Measurements from ENCODE around the gene SLC7A1.

Gene SLC7A1

GRCh38 chr13:29529754-29530153, 65.7 kb downstream of the SLC7A1 start:
- DNase-seq: no peak

GRCh38 chr13:29527916-29528315, 67.6 kb downstream of the SLC7A1 start:
- DNase-seq: no peak

GRCh38 chr13:29527511-29527910, 68.0 kb downstream of the SLC7A1 start:
- no peak for DNase-seq

- DNase-seq: no peak
These were observed 68.7 kb downstream of the SLC7A1 start for GRCh38 chr13:29526741-29527140.

GRCh38 chr13:29525757-29526156, 69.7 kb downstream of the SLC7A1 start:
- no peak for DNase-seq

GRCh38 chr13:29524641-29525040, 70.8 kb downstream of the SLC7A1 start:
- DNase-seq: no peak

- DNase-seq: no peak
These were observed 71.3 kb downstream of the SLC7A1 start for GRCh38 chr13:29524176-29524575.

- DNase-seq: no peak
These were observed 72.1 kb downstream of the SLC7A1 start for GRCh38 chr13:29523199-29523961.

- DNase-seq: no peak
These were observed 73.3 kb downstream of the SLC7A1 start for GRCh38 chr13:29522044-29522685.

- no peak for DNase-seq
These were observed 74.2 kb downstream of the SLC7A1 start for GRCh38 chr13:29521336-29521735.

- DNase-seq: no peak
These were observed 74.8 kb downstream of the SLC7A1 start for GRCh38 chr13:29520671-29521070.

- no peak for DNase-seq
These were observed 75.6 kb downstream of the SLC7A1 start for GRCh38 chr13:29519921-29520320.

GRCh38 chr13:29516880-29517279, 78.6 kb downstream of the SLC7A1 start:
- DNase-seq: no peak

GRCh38 chr13:29516012-29516411, 79.5 kb downstream of the SLC7A1 start:
- DNase-seq: no peak

- DNase-seq: no peak
These were observed 80.1 kb downstream of the SLC7A1 start for GRCh38 chr13:29515372-29515771.

GRCh38 chr13:29514720-29515310, 80.7 kb downstream of the SLC7A1 start:
- no peak for DNase-seq

- no peak for DNase-seq
These were observed 81.3 kb downstream of the SLC7A1 start for GRCh38 chr13:29513981-29514719.

GRCh38 chr13:29513002-29513980, 82.2 kb downstream of the SLC7A1 start:
- no peak for DNase-seq

GRCh38 chr13:29511980-29512379, 83.5 kb downstream of the SLC7A1 start:
- no peak for DNase-seq

GRCh38 chr13:29511106-29511796, 84.2 kb downstream of the SLC7A1 start:
- no peak for DNase-seq

- no peak for DNase-seq
These were observed 84.8 kb downstream of the SLC7A1 start for GRCh38 chr13:29510651-29511084.
